GM23248 (cell line): ENCODE results near the gene KPNA5.

Experiments
- EZH2 ChIP-seq: fragments of 200-600 bp; sonication (generic); IDR thresholded peaks from 2 replicates; pipeline ENCODE4 v1.6.1; 2018; ENCODE audit warnings: antibody characterized with exemption, mild to moderate bottlenecking; ENCODE audit not compliant: insufficient read depth, poor library complexity, severe bottlenecking
- EZH2phosphoT487 ChIP-seq: fragments of 200-600 bp; sonication (generic); IDR thresholded peaks from 2 replicates; pipeline ENCODE4 v1.6.1; 2018; ENCODE audit warnings: antibody characterized with exemption, moderate library complexity, mild to moderate bottlenecking, low read depth; ENCODE audit not compliant: insufficient read depth

DNA sequence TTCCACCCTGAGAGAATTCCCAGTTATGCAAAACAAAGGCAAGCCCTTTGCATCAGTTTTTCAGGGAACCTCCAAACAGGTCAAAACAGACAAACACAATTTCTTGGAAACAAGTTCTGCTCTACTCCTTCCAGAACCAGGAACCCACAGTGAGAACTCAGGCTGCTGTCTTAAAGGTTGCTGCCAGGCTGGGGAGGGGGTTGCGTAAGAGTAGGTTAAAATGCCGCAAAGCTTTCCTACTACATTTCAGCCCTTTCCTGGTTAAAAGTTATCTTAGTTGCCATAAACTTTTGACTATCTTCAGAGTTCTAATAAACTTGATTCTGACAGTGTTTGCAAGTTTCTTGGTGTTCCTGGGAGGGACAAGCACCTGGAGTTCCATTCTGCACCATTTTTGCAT is 33.8 kb downstream of the KPNA5 start:
- no peak for TF ChIP-seq EZH2
- TF ChIP-seq EZH2phosphoT487 = no peak
